Stimulated activated CD8-positive, alpha-beta memory T cell treated with anti-CD3 and anti-CD28 coated beads, Interleukin-2, amount 100 ng/mL, for 48 hours (primary cell): ENCODE results near the gene HHIP.

ENCODE experiments used
- DNase-seq, 2 donors: peaks; one replicate each; pipeline ENCODE4 v3.0.0-alpha.2; 2020; ENCODE audit warnings: low read depth in 2 of 2

HHIP gene

DNA sequence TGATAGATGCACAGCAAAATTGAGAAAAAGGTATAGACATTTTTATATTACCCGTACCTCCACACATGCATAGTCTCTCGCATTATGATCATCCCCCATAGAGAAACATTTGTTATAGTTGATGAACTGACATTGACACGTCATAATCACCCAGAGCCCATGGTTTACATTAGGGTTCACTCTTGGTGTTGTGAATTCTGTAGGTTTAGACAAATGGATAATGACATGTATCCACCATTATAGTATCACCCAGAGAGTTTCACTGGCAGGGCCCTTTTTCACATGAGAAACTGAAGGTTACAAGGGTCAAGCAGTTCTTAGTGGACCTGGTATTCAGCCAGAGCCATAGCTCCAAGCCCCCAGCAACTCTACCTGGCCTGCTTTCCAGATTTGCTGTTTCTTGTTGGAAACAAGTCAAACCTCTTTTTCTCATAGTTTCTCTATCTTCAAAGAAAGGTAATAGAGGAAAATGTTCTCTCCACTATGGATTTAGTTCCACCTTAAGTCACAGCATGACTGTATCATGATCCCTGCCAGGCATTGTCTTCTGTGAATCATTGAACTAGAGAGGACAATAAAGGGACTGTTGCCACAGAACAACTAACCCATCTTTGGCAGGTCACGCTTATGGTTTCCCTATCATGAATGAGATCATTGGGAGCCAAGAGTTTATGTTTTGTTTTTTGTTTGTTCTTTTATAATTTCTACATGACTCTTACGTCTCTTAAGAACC lies 64.0 kb downstream of the HHIP start:
- DNase-seq = no peak

DNA sequence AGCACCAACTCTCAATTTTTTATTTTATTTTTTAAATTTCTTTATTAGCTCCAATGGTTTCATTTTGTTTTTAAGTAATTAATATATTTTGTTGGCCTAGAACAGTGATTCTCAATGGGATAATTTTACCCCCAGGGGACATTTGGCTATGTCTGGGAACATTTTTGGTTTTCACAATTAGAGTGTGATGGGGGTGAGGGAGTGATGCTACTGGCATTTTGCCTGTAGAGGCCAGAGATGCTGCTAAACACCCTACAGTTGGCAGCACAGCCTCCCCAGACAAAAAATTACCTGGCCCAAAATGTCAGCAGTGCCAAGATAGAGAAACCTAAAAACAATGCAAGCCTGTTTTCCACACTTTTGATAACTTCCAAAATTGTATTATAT lies 64.6 kb downstream of the HHIP start:
- no peak for DNase-seq

DNA sequence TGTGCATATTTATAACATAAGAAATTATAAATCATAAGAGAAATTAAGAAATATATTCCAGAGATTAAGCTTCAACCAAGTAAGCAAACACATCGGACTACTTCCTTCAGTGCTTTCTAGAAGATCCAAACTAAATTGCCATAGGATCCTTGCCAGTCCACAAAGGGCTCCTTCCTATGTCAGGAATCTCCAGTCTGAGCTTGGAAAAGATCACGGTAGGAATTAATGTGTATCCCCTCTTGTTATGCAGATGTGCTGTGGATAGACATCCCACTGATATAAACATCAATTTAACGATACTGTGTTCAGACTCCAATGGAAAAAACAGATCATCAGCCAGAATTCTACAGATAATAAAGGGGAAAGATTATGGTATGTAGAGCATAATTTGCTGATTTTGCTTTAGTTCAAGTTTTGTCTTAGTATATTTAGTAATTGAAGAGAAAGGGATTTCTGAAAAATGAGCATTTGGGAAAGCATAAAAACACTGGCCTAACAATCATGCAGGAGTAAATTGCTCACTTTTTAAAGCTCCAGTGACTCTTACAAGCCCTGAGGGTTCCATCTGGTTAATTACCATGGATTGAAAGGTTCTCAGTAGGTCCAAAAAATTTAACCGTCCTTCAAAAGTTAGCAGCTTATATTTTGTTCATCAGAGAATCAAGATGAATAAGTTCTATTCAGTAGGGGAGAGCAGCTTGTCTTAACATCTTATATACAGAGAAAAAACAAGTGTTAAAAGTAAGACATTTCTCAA lies 65.9 kb downstream of the HHIP start:
- no peak for DNase-seq

DNA sequence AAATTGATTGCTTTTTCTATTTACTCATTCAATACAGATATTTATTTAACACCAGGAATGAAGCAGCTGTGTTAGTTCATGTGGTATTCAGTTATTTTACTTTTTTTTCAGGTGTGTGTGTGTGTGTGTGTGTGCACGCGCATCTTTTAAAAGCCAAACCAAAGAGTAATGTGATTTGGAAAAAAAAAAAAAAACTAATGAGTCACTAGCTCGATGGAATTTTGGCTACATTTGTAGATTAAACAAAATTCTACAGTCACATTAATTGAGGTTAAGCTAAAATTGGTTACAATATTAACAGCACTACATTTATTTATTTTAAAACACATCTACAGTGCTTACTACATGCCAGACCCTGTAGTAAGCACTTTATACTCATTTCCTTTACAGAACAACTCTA lies 66.8 kb downstream of the HHIP start:
- DNase-seq = no peak

DNA sequence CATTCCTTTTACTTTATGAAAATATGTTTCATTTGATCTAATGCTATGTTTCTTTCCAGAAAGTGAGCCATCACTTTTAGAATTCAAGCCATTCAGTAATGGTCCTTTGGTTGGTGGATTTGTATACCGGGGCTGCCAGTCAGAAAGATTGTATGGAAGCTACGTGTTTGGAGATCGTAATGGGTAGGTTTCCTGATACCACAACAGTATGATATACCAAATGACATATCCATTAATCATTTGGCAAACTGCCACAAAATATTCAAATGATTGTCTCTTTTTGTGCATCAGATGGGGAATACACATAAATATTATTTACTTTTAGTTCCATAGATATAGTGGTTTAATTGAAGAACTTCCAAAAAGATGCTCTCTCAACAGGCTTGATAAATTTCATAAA lies 68.2 kb downstream of the HHIP start:
- no peak for DNase-seq

DNA sequence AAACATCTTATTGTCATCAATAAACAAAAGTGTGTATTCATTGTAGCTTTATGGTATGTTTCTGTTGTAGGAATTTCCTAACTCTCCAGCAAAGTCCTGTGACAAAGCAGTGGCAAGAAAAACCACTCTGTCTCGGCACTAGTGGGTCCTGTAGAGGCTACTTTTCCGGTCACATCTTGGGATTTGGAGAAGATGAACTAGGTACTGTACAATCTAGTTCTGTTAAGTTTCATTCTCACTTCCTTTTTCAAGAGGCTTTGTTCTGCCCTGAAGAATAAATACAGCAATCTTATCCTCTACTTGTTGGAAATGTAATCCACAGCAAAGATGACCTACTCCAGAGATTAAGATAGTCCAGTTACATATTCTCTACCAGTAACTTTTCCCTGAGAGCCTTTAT lies 69.3 kb downstream of the HHIP start:
- no peak for DNase-seq

DNA sequence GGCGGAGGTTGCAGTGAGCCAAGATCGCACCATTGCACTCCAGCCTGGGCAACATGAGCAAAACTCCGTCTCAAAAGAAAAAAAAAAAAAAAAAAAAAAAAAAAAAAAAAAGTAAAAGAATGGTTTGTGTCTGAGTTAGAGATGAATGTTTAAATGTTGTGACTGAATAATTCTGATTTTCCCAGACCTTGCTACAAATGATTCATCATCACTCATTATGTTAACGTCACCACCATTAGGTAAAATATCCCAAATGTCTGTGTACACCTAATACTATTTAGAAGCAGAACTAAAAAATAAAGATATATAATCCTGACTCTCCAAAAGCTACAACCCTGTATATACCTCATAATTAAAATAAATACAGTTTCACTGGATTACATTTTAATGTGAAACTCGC lies 70.8 kb downstream of the HHIP start:
- DNase-seq = no peak

DNA sequence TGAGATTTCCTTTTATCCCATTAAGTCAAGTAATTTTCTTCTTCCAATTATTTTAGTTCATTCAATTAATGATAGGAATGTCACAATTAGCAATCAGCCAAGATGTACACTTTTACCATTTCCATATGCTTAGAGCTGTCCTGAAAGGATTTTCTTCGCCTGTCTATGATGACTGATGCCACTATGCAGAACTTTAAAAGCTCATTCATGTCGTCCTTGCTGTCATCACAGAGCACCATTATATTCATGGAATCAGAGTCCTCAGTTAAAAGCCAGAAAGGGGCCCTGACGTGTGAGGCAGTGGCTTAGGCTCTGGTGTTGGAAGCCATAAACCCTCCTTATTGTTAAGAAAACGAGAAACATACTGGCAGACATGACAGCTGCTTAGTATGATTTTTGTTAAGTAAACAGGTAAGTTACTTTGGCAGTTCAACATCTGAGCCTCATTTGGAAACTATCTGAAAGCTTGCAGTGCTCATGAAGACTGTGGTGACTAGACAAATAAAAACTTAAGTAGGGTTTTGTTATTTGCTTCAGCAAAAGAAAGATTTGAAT lies 73.1 kb downstream of the HHIP start:
- DNase-seq = no peak

DNA sequence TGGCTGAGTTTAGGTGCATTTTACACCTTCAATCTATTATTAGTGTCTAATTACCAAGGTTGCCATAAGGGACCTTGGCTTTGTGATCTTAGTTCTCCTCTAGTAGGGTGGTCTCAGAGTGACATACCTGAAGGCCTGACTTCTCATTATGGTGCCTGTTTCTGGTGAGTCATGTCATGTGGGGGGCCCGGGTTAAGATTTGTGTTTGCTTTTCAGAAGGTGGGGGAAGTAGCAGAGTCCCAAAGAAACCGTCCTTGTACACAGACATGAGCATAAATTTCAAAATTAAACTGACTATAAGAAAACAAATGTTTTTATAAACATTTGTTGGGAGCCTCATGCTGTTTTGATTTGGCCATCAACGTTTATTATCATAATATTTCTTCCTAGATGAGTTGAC lies 74.5 kb downstream of the HHIP start:
- DNase-seq = no peak

DNA sequence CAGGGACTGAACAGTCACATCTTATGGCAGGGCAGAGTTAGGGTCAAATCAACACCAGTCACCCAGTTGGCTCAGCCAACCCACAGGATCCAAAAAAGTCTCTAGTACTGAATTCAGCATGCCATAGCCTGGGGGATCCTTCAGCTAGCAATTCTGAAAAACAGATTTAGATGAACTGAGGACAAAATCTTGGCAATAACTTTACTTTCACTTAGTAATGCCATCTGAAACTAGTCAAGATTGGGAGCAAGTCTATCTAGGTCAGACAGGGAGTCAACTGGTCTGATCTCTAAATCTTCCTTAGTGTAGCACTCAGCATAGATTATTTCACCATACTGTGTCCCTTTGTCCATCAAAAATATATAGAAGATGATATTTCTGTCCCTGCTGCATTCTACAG lies 76.0 kb downstream of the HHIP start:
- no peak for DNase-seq

DNA sequence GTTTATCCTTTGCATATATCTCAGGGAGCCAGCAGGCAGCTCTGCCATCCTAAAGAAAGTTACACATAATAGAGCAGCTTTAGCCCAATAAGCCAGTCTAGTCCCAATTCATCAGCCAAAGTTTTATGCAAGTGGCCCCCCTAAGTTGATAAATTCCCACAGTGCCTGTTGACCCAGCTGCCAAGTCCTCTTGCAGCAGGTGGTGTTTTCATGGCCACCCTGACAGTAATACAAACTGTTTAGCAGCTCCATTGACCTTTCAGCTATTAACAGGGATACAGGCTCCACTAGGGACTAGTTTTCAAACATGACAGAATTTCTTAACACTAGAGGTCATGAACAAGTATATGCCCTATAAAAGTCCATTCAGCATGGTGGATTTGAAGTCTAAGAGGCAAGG lies 77.5 kb downstream of the HHIP start:
- no peak for DNase-seq

DNA sequence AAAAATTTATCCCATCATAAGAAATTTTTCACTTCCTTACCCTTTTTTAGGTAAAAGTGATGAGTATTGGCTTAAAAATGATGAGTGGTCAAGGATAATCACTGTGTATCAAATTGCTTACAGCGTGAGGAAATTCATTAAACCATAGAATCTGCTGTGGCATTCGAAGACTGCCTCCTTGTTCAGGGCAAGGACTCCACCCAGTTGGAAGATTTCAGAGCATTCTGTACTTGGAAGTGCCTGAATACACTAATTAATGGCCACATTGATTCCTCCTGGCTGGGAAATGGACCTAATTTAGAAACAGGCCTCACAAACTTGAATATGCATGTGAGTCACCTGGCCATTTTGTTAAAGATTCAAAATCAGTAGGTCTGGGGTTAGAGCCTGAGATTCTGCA lies 83.2 kb downstream of the HHIP start:
- DNase-seq = no peak

DNA sequence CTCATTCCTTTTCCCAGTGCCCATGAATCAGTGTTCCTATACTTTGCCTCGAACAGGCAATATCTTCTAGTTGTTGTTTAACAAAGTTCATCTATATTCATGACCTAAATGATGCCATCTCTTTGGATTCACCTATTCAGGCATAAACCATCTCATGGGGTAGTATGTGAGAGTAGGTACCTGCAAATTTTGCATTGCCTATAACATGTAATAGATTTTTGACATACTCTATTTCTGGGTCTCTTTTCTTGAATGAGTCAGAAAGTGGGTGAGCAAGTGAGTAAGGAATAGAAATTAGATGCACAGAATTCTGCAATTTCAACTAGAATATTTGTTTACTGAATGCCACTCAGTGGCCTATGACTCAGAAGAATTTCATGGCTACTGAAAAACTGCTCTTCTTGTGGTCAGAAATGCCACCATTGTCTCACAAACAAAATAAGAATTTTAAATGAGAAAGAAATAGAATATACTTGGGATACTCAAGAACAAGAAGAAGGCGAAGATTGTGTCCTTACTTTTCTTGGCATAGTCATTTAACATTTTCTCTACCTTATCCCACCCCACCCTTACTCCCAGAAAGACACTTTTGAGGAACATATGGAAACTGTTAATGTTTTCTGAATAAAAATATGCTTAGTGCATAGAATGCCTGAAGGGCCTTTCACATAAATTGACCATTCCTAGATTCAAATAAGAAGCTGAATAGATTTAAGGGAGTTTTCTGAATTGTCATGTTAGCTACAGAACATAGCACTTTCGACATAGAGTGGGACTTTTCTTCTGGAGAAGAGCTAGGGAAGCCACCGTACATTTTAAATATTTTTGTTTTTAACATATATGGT lies 86.8 kb downstream of the HHIP start:
- no peak for DNase-seq

DNA sequence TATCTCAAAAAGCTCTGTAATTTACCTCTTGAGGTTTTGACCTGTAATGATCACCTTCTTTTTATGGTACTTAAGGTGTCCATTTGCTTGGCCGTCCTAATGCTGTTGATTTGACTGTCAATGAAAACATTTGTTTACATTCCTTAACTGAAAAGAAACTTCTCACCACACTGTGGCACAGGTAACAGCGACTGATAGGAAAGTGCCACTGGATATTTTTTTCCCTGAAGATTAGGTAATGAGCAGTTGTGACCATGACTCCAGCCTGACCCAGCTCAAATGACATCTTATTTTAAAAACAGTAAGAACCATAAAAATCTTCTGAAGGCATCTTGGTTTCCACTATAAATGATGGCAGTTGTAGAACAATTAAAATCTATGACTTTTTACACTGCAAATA lies 87.6 kb downstream of the HHIP start:
- no peak for DNase-seq

DNA sequence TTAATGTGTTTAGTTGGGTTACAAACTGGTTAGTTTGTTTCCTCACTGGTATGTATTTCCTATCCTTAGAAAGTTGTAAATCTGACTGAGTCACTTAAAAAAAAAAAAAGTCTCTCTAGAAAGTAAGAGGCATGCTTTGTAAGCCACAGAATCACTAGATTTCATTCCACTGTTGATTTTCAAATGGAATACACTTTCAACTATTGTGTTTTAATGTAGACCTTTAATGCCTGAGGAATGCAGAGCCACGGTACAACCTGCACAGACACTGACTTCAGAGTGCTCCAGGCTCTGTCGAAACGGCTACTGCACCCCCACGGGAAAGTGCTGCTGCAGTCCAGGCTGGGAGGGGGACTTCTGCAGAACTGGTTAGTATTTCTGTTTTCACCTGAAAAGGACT lies 88.6 kb downstream of the HHIP start:
- no peak for DNase-seq

DNA sequence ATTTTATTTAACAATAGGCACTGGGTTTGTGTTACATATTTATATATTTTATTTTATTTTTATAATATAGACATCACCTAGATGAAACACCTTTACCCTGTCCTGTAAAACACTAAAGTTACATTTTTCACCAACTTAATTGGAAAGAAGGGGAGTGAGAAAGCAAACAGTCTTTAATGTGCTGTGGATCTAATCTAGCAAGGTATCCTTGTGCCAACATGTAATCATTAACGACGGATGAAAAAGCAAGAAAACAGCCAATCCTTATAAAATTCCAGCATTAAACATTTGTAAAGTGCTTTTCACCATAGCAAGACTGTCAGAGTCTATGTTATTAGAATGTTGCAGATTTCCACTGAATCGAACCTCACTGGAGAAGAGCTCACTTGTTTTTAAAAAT lies 92.7 kb downstream of the HHIP start:
- no peak for DNase-seq

DNA sequence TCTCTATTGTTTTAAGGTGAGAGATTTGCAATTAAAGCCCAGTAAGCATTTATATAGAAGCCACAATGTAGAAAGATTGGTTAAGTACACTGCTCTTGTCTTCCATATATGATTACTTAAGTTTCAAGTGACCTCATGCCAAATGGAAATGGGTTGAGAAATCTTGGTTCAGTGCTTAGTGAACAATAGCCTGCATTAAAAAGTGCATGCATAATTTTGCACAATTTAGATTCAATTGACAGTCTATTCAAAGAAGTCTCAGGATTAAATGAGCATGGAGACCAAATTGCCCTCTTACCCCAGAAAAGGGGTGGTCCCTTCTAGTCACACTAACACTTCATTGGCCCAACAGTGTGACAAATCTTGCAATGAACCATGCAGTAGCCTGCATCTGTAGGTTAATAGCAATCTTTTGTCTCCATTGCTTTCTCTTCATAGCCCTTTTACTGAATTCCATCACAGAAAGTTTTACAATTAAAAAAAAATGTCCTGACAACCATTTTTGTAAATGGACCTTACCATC lies 93.6 kb downstream of the HHIP start:
- DNase-seq = no peak

DNA sequence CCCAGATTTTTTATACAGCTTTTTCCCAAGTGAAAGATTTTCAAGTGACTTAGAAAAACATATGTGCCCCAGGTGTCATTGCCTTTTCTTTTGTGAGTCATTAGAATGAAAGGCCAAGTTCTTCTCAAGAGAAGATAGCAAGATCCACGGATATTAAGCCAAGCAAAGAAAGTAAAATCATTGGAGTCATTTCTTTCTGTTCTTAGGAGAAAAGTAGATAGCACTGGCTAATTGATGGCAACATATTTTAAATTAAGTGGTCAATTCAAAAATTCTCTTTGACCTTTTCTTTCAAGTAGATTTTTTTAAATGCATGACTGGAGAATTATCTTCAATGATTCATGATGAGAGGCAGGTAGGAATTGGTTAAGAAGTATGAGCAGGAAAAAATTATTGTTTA lies 94.4 kb downstream of the HHIP start:
- DNase-seq = no peak

DNA sequence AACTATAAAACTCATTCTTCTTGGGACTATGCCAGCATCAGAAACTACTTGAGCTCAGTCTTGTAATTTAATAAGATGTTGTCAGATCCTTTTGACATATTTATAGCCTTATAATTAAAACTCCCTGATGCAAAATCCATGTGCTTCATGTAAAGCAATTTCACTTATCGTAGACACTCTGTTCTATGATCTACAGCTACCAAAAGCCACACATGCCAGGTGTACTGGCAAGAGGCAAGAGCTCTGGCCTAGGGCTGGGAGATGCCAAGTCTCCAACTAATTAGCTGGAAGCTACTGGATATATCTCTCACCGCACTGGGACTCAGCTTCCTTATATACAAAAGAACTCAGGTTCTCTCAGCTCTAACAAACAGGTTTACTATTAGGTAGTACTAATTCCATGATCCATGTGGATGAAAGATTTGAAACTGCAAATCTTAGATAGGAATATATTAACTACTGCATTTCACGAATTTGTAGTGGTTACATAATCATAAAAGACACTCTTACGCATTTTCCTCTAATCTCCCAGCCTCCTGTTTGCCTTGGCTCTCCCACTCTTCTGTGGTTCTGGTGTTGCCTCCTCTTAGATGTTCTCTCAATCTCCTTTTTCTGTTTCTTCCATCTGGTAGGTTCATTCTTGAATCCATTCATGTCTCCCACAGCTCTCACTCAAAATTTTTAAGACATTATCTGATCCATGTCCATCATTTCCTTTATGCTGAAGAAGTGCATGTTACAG lies 103.0 kb downstream of the HHIP start:
- DNase-seq = no peak

DNA sequence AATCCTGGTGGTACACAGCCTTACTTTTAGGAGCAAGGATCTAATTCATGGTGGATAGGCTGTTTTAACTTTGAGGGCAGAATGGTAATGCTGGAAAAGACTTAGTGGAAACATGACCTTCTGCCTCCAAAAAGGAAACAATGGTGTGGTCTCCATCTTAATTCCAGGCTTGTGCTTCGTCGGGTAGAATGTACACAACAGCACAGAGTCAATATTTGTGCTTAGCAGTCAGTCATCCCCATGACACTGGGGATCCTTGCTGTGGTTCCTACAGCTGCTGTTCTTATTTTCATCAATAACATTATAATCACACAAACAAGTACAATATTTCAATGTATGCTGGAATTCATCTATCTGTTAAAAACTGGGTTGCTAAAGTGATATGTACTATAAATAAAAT lies 104.4 kb downstream of the HHIP start:
- DNase-seq = no peak
